HG03439 (cell line): ENCODE measurements around the gene SP6.

ENCODE experiments used
- ATAC-seq: cut with Tn5 transposase; IDR thresholded peaks from one replicate; pipeline ENCODE4 v1.9.1; 2021; ENCODE audit warnings: mild to moderate bottlenecking, moderate library complexity; ENCODE audit not compliant: unreplicated experiment

SP6 gene

GRCh38 chr17:47879776-47880454 lies 29.0 kb upstream of the SP6 start:
- ATAC-seq = no peak

GRCh38 chr17:47879028-47879585 lies 28.1 kb upstream of the SP6 start:
- no peak for ATAC-seq

GRCh38 chr17:47878203-47879027 lies 27.5 kb upstream of the SP6 start:
- ATAC-seq = no peak

GRCh38 chr17:47877368-47878034 lies 26.5 kb upstream of the SP6 start:
- ATAC-seq = no peak

- ATAC-seq = no peak
These were observed 24.3 kb upstream of the SP6 start for GRCh38 chr17:47875011-47875985.

GRCh38 chr17:47873200-47874090 lies 22.5 kb upstream of the SP6 start:
- no peak for ATAC-seq

GRCh38 chr17:47872651-47873161 lies 21.7 kb upstream of the SP6 start:
- no peak for ATAC-seq

GRCh38 chr17:47872019-47872650 lies 21.2 kb upstream of the SP6 start:
- ATAC-seq = no peak

GRCh38 chr17:47871048-47871447 lies 20.1 kb upstream of the SP6 start:
- ATAC-seq = no peak

GRCh38 chr17:47870056-47870455 lies 19.1 kb upstream of the SP6 start:
- ATAC-seq = no peak

GRCh38 chr17:47869114-47869513 lies 18.2 kb upstream of the SP6 start:
- ATAC-seq = no peak

GRCh38 chr17:47867813-47868533 lies 17.0 kb upstream of the SP6 start:
- ATAC-seq = no peak

- ATAC-seq = no peak
These were observed 16.0 kb upstream of the SP6 start for GRCh38 chr17:47866941-47867340.

- ATAC-seq = no peak
These were observed 13.8 kb upstream of the SP6 start for GRCh38 chr17:47864791-47865216.

- no peak for ATAC-seq
These were observed 11.9 kb upstream of the SP6 start for GRCh38 chr17:47862621-47863440.

GRCh38 chr17:47860386-47860785 lies 9.4 kb upstream of the SP6 start:
- no peak for ATAC-seq
